IMR-90 (cell line): ENCODE results near the gene BTG4. TPM values are rescaled to one million over a fixed set of nuclear protein-coding genes. Genes with fewer than 3 reads are reported as not detected.

ENCODE experiments used
- ATAC-seq: fragments of 200-7000 bp; cut with Tn5 transposase; 2 replicates; pipeline ENCODE4 v1.9.1; 2020; ENCODE audit warnings: low read depth, mild to moderate bottlenecking, moderate library complexity
- BruUV-seq: library from RNA; stranded (reverse); fragments of 400-500 nt; replicated peaks from 2 replicates; lab custom pipeline; 2021; lab: Mats Ljungman, UMichigan
- CTCF ChIA-PET: fragments of 300-600 bp; formaldehyde crosslinking; extraction: SDS; loops from one replicate; lab custom pipeline; 2021; ENCODE audit warnings: antibody characterized with exemption; lab: Yijun Ruan, JAX
- POLR2A ChIA-PET: fragments of 300-600 bp; sonication (Branson Sonifier 250); formaldehyde crosslinking; loops from one replicate; lab custom pipeline; 2022; ENCODE audit warnings: antibody characterized with exemption; ENCODE audit not compliant: unreplicated experiment; lab: Charles Lee
- DNase-seq: peaks from one replicate; pipeline ENCODE4 v3.0.0; 2013
- H2AFZ ChIP-seq: replicated peaks from 2 replicates; pipeline ENCODE3; 2013; ENCODE audit warnings: low read length, mild to moderate bottlenecking; ENCODE audit not compliant: poor library complexity
- H2AK5ac ChIP-seq: 2 replicates; pipeline ENCODE4 v1.6.1; 2013; ENCODE audit warnings: low read depth, low read length, inconsistent platforms
- H2AK9ac ChIP-seq: replicated peaks from 2 replicates; pipeline ENCODE3; 2013; ENCODE audit warnings: mild to moderate bottlenecking, low read depth, low read length, moderate library complexity; ENCODE audit not compliant: poor library complexity
- H2BK120ac ChIP-seq: 2 replicates; pipeline ENCODE4 v1.6.1; 2013; ENCODE audit warnings: low read depth, low read length, inconsistent platforms
- H2BK15ac ChIP-seq: 3 replicates; pipeline ENCODE4 v1.6.1; 2013; ENCODE audit warnings: low read depth, low read length, inconsistent platforms
- H2BK20ac ChIP-seq: 2 replicates; pipeline ENCODE4 v1.6.1; 2013; ENCODE audit warnings: low read depth, mild to moderate bottlenecking, inconsistent platforms, low read length, moderate library complexity
- H2BK5ac ChIP-seq: 2 replicates; pipeline ENCODE4 v1.6.1; 2013; ENCODE audit warnings: mild to moderate bottlenecking, low read depth, low read length, inconsistent platforms; ENCODE audit not compliant: poor library complexity, severe bottlenecking
- H3K14ac ChIP-seq: replicated peaks from 2 replicates; pipeline ENCODE4 v1.6.1; 2013; ENCODE audit warnings: low read depth, low read length, inconsistent platforms
- H3K18ac ChIP-seq: 2 replicates; pipeline ENCODE4 v1.6.1; 2013; ENCODE audit warnings: low read depth, low read length, control low read depth
- H3K23ac ChIP-seq: 2 replicates; pipeline ENCODE4 v1.6.1; 2013; ENCODE audit warnings: low read depth, low read length, inconsistent platforms
- H3K27ac ChIP-seq: 2 replicates; pipeline ENCODE4 v1.5.1; 2013; ENCODE audit warnings: mild to moderate bottlenecking, control low read depth, low read length; ENCODE audit not compliant: insufficient read depth
- H3K27me3 ChIP-seq: 2 replicates; pipeline ENCODE4 v1.6.1; 2013; ENCODE audit warnings: low read length; ENCODE audit not compliant: control insufficient read depth, insufficient read depth
- H3K36me3 ChIP-seq: 2 replicates; pipeline ENCODE4 v1.6.1; 2013; ENCODE audit warnings: low read length, mixed read lengths; ENCODE audit not compliant: control insufficient read depth, insufficient read depth
- H3K4ac ChIP-seq: 2 replicates; pipeline ENCODE4 v1.6.1; 2013; ENCODE audit warnings: low read depth, low read length, inconsistent platforms
- H3K4me1 ChIP-seq: 2 replicates; pipeline ENCODE4 v1.6.1; 2013; ENCODE audit warnings: low read length, mixed read lengths; ENCODE audit not compliant: control insufficient read depth, insufficient read depth
- H3K4me2 ChIP-seq: 2 replicates; pipeline ENCODE4 v1.6.1; 2013; ENCODE audit warnings: low read depth, mild to moderate bottlenecking, control low read depth, low read length, moderate library complexity
- H3K4me3 ChIP-seq: 2 replicates; pipeline ENCODE4 v1.5.1; 2013; ENCODE audit warnings: low read depth, mild to moderate bottlenecking, control low read depth, low read length, moderate library complexity; ENCODE audit not compliant: insufficient read depth
- H3K56ac ChIP-seq: 2 replicates; pipeline ENCODE4 v1.6.1; 2013; ENCODE audit warnings: low read length, inconsistent platforms; ENCODE audit not compliant: insufficient read depth; ENCODE audit errors: extremely low read depth
- H3K79me1 ChIP-seq, 2 experiments: 2 replicates each; pipeline ENCODE4 v1.6.1; 2013; ENCODE audit warnings: low read length in 2 of 2, inconsistent platforms in 1 of 2, low read depth in 1 of 2
- H3K9ac ChIP-seq: 2 replicates; pipeline ENCODE4 v1.6.1; 2013; ENCODE audit warnings: low read depth, low read length, control low read depth
- H3K9me1 ChIP-seq: 2 replicates; pipeline ENCODE4 v1.6.1; 2013; ENCODE audit warnings: low read length, inconsistent platforms; ENCODE audit not compliant: insufficient read depth
- H3K9me3 ChIP-seq: 2 replicates; pipeline ENCODE4 v1.6.1; 2013; ENCODE audit warnings: low read length; ENCODE audit not compliant: control insufficient read depth, insufficient read depth
- H4K20me1 ChIP-seq: 2 replicates; pipeline ENCODE4 v1.6.1; 2013; ENCODE audit warnings: low read length, inconsistent platforms; ENCODE audit not compliant: insufficient read depth
- H4K5ac ChIP-seq: 2 replicates; pipeline ENCODE4 v1.6.1; 2013; ENCODE audit warnings: mild to moderate bottlenecking, low read depth, low read length, control low read depth
- H4K8ac ChIP-seq, 2 experiments: 2 replicates each; pipeline ENCODE4 v1.6.1; 2013; ENCODE audit warnings: low read depth in 2 of 2, low read length in 2 of 2, control low read depth in 1 of 2, inconsistent platforms in 1 of 2
- H4K91ac ChIP-seq: 2 replicates; pipeline ENCODE4 v1.6.1; 2013; ENCODE audit warnings: low read depth, low read length, inconsistent platforms; ENCODE audit not compliant: insufficient read depth
- CEBPB ChIP-seq: IDR thresholded peaks from 2 replicates; pipeline ENCODE4 v1.6.1; 2012; ENCODE audit warnings: low read depth, low read length, improper control_type of control experiment
- CHD1 ChIP-seq: IDR thresholded peaks from 2 replicates; pipeline ENCODE4 v1.6.1; 2012; ENCODE audit warnings: low read depth, low read length, improper control_type of control experiment
- CTCF ChIP-seq: conservative IDR thresholded peaks from 2 replicates; pipeline ENCODE4 v1.5.1; 2012; ENCODE audit warnings: mild to moderate bottlenecking, low read depth, low read length, improper control_type of control experiment
- FOS ChIP-seq: fragments of 150-350 bp; IDR thresholded peaks from 2 replicates; pipeline ENCODE4 v1.6.1; 2016; ENCODE audit warnings: low read depth, low read length
- NFE2L2 ChIP-seq: fragments of 150-350 bp; IDR thresholded peaks from 2 replicates; pipeline ENCODE4 v1.6.1; 2016; ENCODE audit warnings: low read depth, mild to moderate bottlenecking, low read length
- RCOR1 ChIP-seq: IDR thresholded peaks from 2 replicates; pipeline ENCODE4 v1.6.1; 2012; ENCODE audit warnings: mild to moderate bottlenecking, low read length, improper control_type of control experiment; ENCODE audit not compliant: insufficient replicate concordance
- SMC3 ChIP-seq: fragments of 150-350 bp; IDR thresholded peaks from 2 replicates; pipeline ENCODE4 v1.6.1; 2016; ENCODE audit warnings: low read depth, mild to moderate bottlenecking, antibody characterized with exemption, low read length, moderate library complexity
- dilution Hi-C: fragments of 300-500 bp; cut with HindIII; formaldehyde crosslinking; loops from one replicate; pipeline ENCODE4 v1.14.3; 2018; ENCODE audit warnings: low sequenced_read_pairs; ENCODE audit not compliant: unreplicated experiment
- in situ Hi-C: fragments of 300-500 bp; cut with MboI; formaldehyde crosslinking; loops from 3 replicates; pipeline ENCODE4 v1.14.3; 2019; ENCODE audit warnings: low sequenced_read_pairs, inconsistent platforms, mixed read lengths
- intact Hi-C: fragments of 100-400 bp; cut with micrococcal nuclease; formaldehyde crosslinking; loops from 2 replicates; pipeline ENCODE4 v1.10.0; 2022
- polyA plus RNA-seq, 3 experiments: library from polyadenylated mRNA; depleted of rRNA; stranded (reverse); fragments of >200 nt; gene quantifications; 2 replicates each; pipeline ENCODE4 v1.2.3, GENCODE V29; 2012; ENCODE audit warnings: low replicate concordance in 1 of 3
- total RNA-seq: library from RNA; depleted of rRNA; stranded (reverse); fragments of >200 nt; gene quantifications from 2 replicates; pipeline ENCODE4 v1.2.3, GENCODE V29; 2012

BTG4 gene
- total and polyA plus RNA-seq, 2 of the 4 experiments (the other 2 are of a cell fraction): not detected

DNA sequence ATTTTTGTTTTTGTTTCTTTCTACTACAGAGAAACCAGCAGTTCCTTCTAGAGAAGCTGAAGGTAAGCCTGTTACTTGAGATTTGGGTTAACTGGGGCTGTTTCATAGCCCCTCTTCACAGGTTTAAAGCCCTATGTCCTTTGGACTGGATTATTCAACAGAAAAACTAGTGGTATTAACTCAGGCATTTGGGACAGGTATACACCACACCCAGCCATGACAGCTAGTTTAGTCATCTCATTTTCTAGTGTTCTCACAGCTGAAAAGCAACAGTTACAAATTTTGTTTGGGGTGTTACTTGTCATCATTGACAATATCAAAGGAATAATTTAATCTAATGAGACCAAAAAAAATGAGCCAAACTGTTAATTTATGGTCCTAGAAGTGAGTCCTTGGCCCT is 42.3 kb upstream of the BTG4 start:
- Histone ChIP-seq H3K27ac (peak overlapping the region; percentile 20; the same call in 1 of the 2 replicates), H2BK120ac (peak overlapping the region; percentile 66), H3K9ac (no peak overlapping the region), H3K27me3 (no peaks in the 10 kb centered on the region), H3K4me1 (peaks cover 30% of the 10 kb centered on the region), H2BK5ac (peak overlapping the region; percentile 98), H3K79me1 (peaks cover 14 to 45% of the 10 kb centered on the region in 2 experiments), H3K9me1 (peaks cover 14% of the 10 kb centered on the region), H3K4me2 (no peak overlapping the region), H4K20me1 (no peaks in the 10 kb centered on the region; the same call in 1 of the 2 replicates), H3K4me3 (no peak overlapping the region), H3K9me3 (peaks cover 2% of the 10 kb centered on the region; the same call in 1 of the 2 replicates), H3K18ac (peak overlapping the region; percentile 96; the same call in 1 of the 2 replicates), H3K4ac (peak overlapping the region; percentile 62; the same call in 1 of the 2 replicates), H3K23ac (peak overlapping the region; percentile 46; the same call in 1 of the 2 replicates), H2BK20ac (peak overlapping the region; percentile 22; the same call in 1 of the 2 replicates), H2AK5ac (no peak overlapping the region; the same call in 1 of the 2 replicates), H2AK9ac (no peak overlapping the region), H4K8ac (peak overlapping the region in 1 of 2 experiments; percentile 50; a peak in 1 of 4 replicates), H3K36me3 (peaks cover 33% of the 10 kb centered on the region), H2AFZ (no peak overlapping the region), H4K91ac (0 out of 2 replicates have a peak overlapping the region, but pooled peaks have one; percentile 26), H3K56ac (0 out of 2 replicates have a peak overlapping the region, but pooled peaks have one; percentile 45), H2BK15ac (peak overlapping the region; percentile 72; the same call in 2 of the 3 replicates), H3K14ac (peak overlapping the region; percentile 60), H4K5ac (peak overlapping the region; percentile 59; the same call in 1 of the 2 replicates)
- CTCF ChIA-PET: interaction anchor here (0.5 to 1.0 kb wide), 2 partner anchors 12 to 316 kb away, joined by 4 read pairs; no protein-coding TSS in a partner anchor
- in situ Hi-C loops (no loop called here), dilution Hi-C loops (no loop called here), intact Hi-C loops (no loop called here)
- POLR2A ChIA-PET: no interaction called here
- BruUV-seq: no TSS peak
- DNase-seq: no peak
- TF ChIP-seq NFE2L2 (no peak), SMC3 (no peak), CEBPB (no peak), CTCF (no peak), FOS (no peak), RCOR1 (no peak), CHD1 (no peak)
- no peak for ATAC-seq
